Erythroblast (primary cell): ENCODE measurements around the gene AP1M1.

ENCODE experiments used
- GATA1 ChIP-seq: IDR thresholded peaks from 2 replicates; pipeline ENCODE4 v1.6.1; 2011; ENCODE audit warnings: low read depth, mild to moderate bottlenecking, control low read depth, low read length, moderate library complexity
- POLR2A ChIP-seq: IDR thresholded peaks from 2 replicates; pipeline ENCODE4 v1.6.1; 2011; ENCODE audit warnings: mild to moderate bottlenecking, low read length

DNA sequence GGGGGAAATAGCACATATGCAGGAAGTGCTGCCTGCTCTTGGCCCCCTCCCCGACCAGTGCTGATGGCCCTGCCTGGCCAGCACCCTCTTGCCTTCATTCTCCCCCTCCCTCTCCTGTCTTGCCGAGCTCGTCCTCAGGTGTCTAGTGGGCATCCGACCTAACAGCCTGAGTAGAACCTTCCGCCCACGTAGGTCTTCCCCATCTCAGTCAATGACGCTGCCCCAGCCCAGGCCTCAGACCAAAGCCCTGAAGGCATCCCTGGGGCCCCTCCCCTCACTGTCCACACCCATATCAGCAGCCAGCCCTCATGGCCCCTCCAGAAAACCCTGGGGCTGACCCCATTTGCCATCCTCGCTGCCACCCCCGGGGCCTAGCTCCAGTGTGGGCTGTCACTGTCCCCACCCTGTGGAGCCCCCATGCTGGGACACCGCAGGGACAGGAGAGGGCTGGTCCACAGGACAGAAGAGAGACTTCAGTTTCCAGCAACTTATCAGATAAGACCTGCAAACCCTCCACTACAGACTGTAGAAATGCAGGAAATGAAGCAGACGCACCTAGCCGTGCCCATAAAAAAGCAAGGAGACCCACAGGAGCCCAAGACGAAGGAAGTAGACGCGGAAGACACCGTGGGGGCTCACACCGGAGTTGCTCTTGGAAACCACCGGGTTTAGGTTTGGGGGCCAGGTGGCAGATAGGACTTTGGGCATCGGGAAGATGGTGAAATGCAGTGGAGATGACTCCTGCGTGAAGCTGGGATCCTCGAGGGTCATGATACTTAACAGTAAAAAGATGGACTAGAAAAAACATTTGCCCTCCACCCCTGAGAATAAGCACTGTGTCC lies 38.3 kb downstream of the AP1M1 start:
- no peak for TF ChIP-seq GATA1
- no peak for TF ChIP-seq POLR2A
